Body of pancreas (tissue), 4 donors: ENCODE results near the gene GATA1. TPM values are rescaled to one million over a fixed set of nuclear protein-coding genes. Genes with fewer than 3 reads are reported as not detected.
A peak's percentile ranks its signal among the peaks of the same experiment; 100 is the strongest.

Experiments
- ATAC-seq: fragments of 150-250 bp; one replicate; pipeline ENCODE4 v1.9.1; 2016
- DNase-seq, 4 donors: peaks; one replicate each; pipeline ENCODE4 v3.0.0-alpha.2; 2019
- H3K27ac ChIP-seq, 4 donors: fragments of 200-600 bp; sonication (generic); 1 replicate in 3 of 4; 2 replicates in 1 of 4; pipeline versions ENCODE4 v1.5.1 to v1.6.1; 2016 to 2019; ENCODE audit warnings: mild to moderate bottlenecking in 1 of 4, mixed read lengths in 1 of 4, moderate library complexity in 1 of 4
- H3K27me3 ChIP-seq, 2 donors: fragments of 200-600 bp; sonication (generic); one replicate each; pipeline ENCODE4 v1.6.0; 2016; ENCODE audit warnings: mild to moderate bottlenecking in 1 of 2
- H3K36me3 ChIP-seq, 2 donors: fragments of 200-600 bp; sonication (generic); replicated peaks in 1 of 2; 2 replicates each; pipeline ENCODE4 v1.5.1; 2016; ENCODE audit warnings: low read depth in 2 of 2; ENCODE audit not compliant: insufficient read depth in 1 of 2
- H3K4me1 ChIP-seq: fragments of 200-600 bp; sonication (generic); one replicate; pipeline ENCODE4 v1.6.0; 2016
- H3K4me3 ChIP-seq, 2 donors: fragments of 200-600 bp; sonication (generic); 1 replicate in 1 of 2; 2 replicates in 1 of 2; pipeline ENCODE4 v1.5.1; 2016 to 2019
- H3K9me3 ChIP-seq, 3 donors: fragments of 200-600 bp; sonication (generic); 1 replicate in 2 of 3; 2 replicates in 1 of 3; pipeline ENCODE4 v1.5.1; 2016
- CTCF ChIP-seq, 7 experiments: fragments of 450-650 bp in 4 of 7; fragments of 200-600 bp in 3 of 7; sonication (generic) in 3 of 7; IDR thresholded peaks; one replicate each; pipeline ENCODE4 v1.5.1; 2016 to 2019; ENCODE audit warnings: antibody characterized with exemption in 7 of 7
- POLR2A ChIP-seq, 3 donors: fragments of 450-650 bp; IDR thresholded peaks; one replicate each; pipeline ENCODE4 v1.6.1; 2016; ENCODE audit warnings: antibody characterized with exemption in 3 of 3, mild to moderate bottlenecking in 2 of 3
- WGBS, 2 donors: methylation state at CpG; one replicate each; pipeline ENCODE4 v1.1.5; 2017; 5-methylcytosine and 5-hydroxymethylcytosine counted together
- intact Hi-C: fragments of 100-400 bp; cut with DNase I; formaldehyde crosslinking; loops from one replicate; pipeline ENCODE4 v1.15.1; 2023
- total RNA-seq, 2 donors: library from RNA; depleted of rRNA; stranded (reverse); fragments of >200 nt; gene quantifications; one replicate each; pipeline ENCODE4 v1.1.0, GENCODE V29; 2016

GATA1 gene
- total RNA-seq, 2 donors from 2014 or later = not detected

- intact Hi-C loops = no loop called here
- no peaks in the 10 kb centered on the region for H3K4me1 ChIP-seq
- no peaks in the 10 kb centered on the region for H3K27me3 ChIP-seq
- no peaks in the 10 kb centered on the region for H3K9me3 ChIP-seq
- ATAC-seq (no peak), DNase-seq (no peak)
- no peak overlapping the region for H3K27ac ChIP-seq
- no peak for TF ChIP-seq POLR2A (IDR thresholded peaks at IDR 0.05)
- no peak overlapping the region for H3K4me3 ChIP-seq
- no peaks in the 10 kb centered on the region for H3K36me3 ChIP-seq
- WGBS, 2 donors = 61% methylated on average over 6 of the region's 8 CpGs; no CpG with 5 or more reads in 1 of the 2 donors
Observed at GRCh38 chrX:48753708-48754228, 32.6 kb upstream of the GATA1 start.

GRCh38 chrX:48754238-48754637 is 32.2 kb upstream of the GATA1 start:
- Histone ChIP-seq H3K36me3 (no peaks in the 10 kb centered on the region), H3K27ac (no peak overlapping the region), H3K4me3 (no peak overlapping the region), H3K27me3 (no peaks in the 10 kb centered on the region), H3K4me1 (no peaks in the 10 kb centered on the region), H3K9me3 (no peaks in the 10 kb centered on the region)
- DNase-seq (no peak), ATAC-seq (no peak)
- TF ChIP-seq CTCF (IDR thresholded peaks at IDR 0.05) (no peak), POLR2A (IDR thresholded peaks at IDR 0.05) (no peak)
- intact Hi-C loops = no loop called here
- 49% methylated on average over 5 of the region's 8 CpGs; no CpG with 5 or more reads in 1 of the 2 donors for WGBS, 2 donors

GRCh38 chrX:48761674-48762471 is 24.5 kb upstream of the GATA1 start, which contains the start of gene GLOD5:
Gene GLOD5 (plus strand): TSS chrX:48761747. CDS start chrX:48761791, 44 bp downstream.
- 21 to 27% methylated on average over 7 to 12 of the region's 12 CpGs for WGBS, 2 donors
- Histone ChIP-seq H3K27ac (peak within 1 kb of the TSS in 2 of 4 donors; percentile 58 to 74), H3K9me3 (no peaks in the 10 kb centered on the region), H3K27me3 (no peaks in the 10 kb centered on the region), H3K36me3 (no peaks in the 10 kb centered on the region), H3K4me1 (peaks cover 8% of the 10 kb centered on the region), H3K4me3 (no peak within 1 kb of the TSS)
- DNase-seq (peak; percentile 70 to 82 (median 74)), ATAC-seq (peak; percentile 99)
- intact Hi-C loops = no loop called here
- TF ChIP-seq POLR2A (IDR thresholded peaks at IDR 0.05) (peak in 1 of 3 donors; percentile 13), CTCF (IDR thresholded peaks at IDR 0.05) (peak in 6 of 7 experiments; percentile 8 to 64 (median 60))

- Histone ChIP-seq H3K27ac (no peak overlapping the region), H3K27me3 (no peaks in the 10 kb centered on the region), H3K4me3 (no peak overlapping the region), H3K36me3 (no peaks in the 10 kb centered on the region), H3K9me3 (no peaks in the 10 kb centered on the region), H3K4me1 (no peaks in the 10 kb centered on the region)
- intact Hi-C loops = no loop called here
- DNase-seq = no peak
- no peak for ATAC-seq
- TF ChIP-seq POLR2A (IDR thresholded peaks at IDR 0.05) (no peak), CTCF (IDR thresholded peaks at IDR 0.05) (no peak)
- WGBS, 2 donors = 70 to 80% methylated on average over 5 to 6 of the region's 6 CpGs
Observed at GRCh38 chrX:48769230-48769629, 17.2 kb upstream of the GATA1 start.

GRCh38 chrX:48770296-48770695 is 16.1 kb upstream of the GATA1 start:
- Histone ChIP-seq H3K36me3 (no peaks in the 10 kb centered on the region), H3K4me3 (no peak overlapping the region), H3K27ac (no peak overlapping the region), H3K9me3 (no peaks in the 10 kb centered on the region), H3K27me3 (no peaks in the 10 kb centered on the region), H3K4me1 (no peaks in the 10 kb centered on the region)
- ATAC-seq (no peak), DNase-seq (no peak)
- intact Hi-C loops = no loop called here
- no peak for TF ChIP-seq CTCF (IDR thresholded peaks at IDR 0.05)
- TF ChIP-seq POLR2A (IDR thresholded peaks at IDR 0.05) = no peak
- WGBS, 2 donors = 65 to 76% methylated on average over 6 of the region's 6 CpGs
